ENCODE data around the gene LIPN.

GRCh38 chr10:88781206-88781605, 21.4 kb downstream of the LIPN start:
- TF ChIP-seq, protein P1, sequence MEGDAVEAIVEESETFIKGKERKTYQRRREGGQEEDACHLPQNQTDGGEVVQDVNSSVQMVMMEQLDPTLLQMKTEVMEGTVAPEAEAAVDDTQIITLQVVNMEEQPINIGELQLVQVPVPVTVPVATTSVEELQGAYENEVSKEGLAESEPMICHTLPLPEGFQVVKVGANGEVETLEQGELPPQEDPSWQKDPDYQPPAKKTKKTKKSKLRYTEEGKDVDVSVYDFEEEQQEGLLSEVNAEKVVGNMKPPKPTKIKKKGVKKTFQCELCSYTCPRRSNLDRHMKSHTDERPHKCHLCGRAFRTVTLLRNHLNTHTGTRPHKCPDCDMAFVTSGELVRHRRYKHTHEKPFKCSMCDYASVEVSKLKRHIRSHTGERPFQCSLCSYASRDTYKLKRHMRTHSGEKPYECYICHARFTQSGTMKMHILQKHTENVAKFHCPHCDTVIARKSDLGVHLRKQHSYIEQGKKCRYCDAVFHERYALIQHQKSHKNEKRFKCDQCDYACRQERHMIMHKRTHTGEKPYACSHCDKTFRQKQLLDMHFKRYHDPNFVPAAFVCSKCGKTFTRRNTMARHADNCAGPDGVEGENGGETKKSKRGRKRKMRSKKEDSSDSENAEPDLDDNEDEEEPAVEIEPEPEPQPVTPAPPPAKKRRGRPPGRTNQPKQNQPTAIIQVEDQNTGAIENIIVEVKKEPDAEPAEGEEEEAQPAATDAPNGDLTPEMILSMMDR (IDR thresholded peaks at IDR 0.05): no peak
- TF ChIP-seq POLR2A (IDR thresholded peaks at IDR 0.05): no peak

Measured in right lobe of liver (tissue), 4 donors.